HUES6 (cell line): ENCODE data around the gene TFIP11.

Experiments
- H3K27ac ChIP-seq: 2 replicates; pipeline ENCODE4 v1.7.0; 2013; ENCODE audit warnings: low read depth, mild to moderate bottlenecking, low read length, inconsistent platforms
- H3K27me3 ChIP-seq: 2 replicates; pipeline ENCODE4 v1.6.1; 2013; ENCODE audit warnings: low read length; ENCODE audit not compliant: control insufficient read depth, insufficient read depth
- H3K36me3 ChIP-seq: 2 replicates; pipeline ENCODE4 v1.6.1; 2013; ENCODE audit warnings: low read length; ENCODE audit not compliant: control insufficient read depth, insufficient read depth
- H3K4me1 ChIP-seq: 2 replicates; pipeline ENCODE4 v1.6.1; 2013; ENCODE audit warnings: low read length; ENCODE audit not compliant: control insufficient read depth, insufficient read depth
- H3K4me3 ChIP-seq: 2 replicates; pipeline ENCODE4 v1.5.1; 2013; ENCODE audit warnings: low read depth, low read length
- H3K9ac ChIP-seq: one replicate; pipeline ENCODE4 v1.6.1; 2013; ENCODE audit warnings: mild to moderate bottlenecking, low read length
- H3K9me3 ChIP-seq: 2 replicates; pipeline ENCODE4 v1.6.1; 2013; ENCODE audit warnings: low read depth, low read length; ENCODE audit not compliant: control insufficient read depth, insufficient read depth

TFIP11 gene

GRCh38 chr22:26550498-26551033, 38.3 kb upstream of the TFIP11 start:
- Histone ChIP-seq H3K9me3 (no peaks in the 10 kb centered on the region), H3K4me1 (peaks cover 59% of the 10 kb centered on the region), H3K4me3 (no peak overlapping the region), H3K9ac (no peak overlapping the region), H3K27me3 (no peaks in the 10 kb centered on the region), H3K27ac (no peak overlapping the region; the same call in 1 of the 2 replicates), H3K36me3 (peaks cover 18% of the 10 kb centered on the region)

GRCh38 chr22:26549902-26550497, 37.7 kb upstream of the TFIP11 start:
- Histone ChIP-seq H3K4me3 (no peak overlapping the region), H3K36me3 (peaks cover 23% of the 10 kb centered on the region), H3K27me3 (no peaks in the 10 kb centered on the region), H3K27ac (no peak overlapping the region), H3K9ac (no peak overlapping the region), H3K4me1 (peaks cover 54% of the 10 kb centered on the region), H3K9me3 (no peaks in the 10 kb centered on the region)

GRCh38 chr22:26548984-26549383, 36.7 kb upstream of the TFIP11 start:
- Histone ChIP-seq H3K4me1 (peaks cover 43% of the 10 kb centered on the region), H3K27me3 (no peaks in the 10 kb centered on the region), H3K9ac (no peak overlapping the region), H3K27ac (peak overlapping the region; percentile 51; the same call in 1 of the 2 replicates), H3K36me3 (peaks cover 32% of the 10 kb centered on the region), H3K9me3 (no peaks in the 10 kb centered on the region), H3K4me3 (no peak overlapping the region)

- Histone ChIP-seq H3K4me3 (no peak overlapping the region), H3K27me3 (no peaks in the 10 kb centered on the region), H3K4me1 (peaks cover 37% of the 10 kb centered on the region), H3K36me3 (peaks cover 39% of the 10 kb centered on the region), H3K27ac (no peak overlapping the region), H3K9ac (no peak overlapping the region), H3K9me3 (no peaks in the 10 kb centered on the region)
Observed at GRCh38 chr22:26548303-26548702, 36.0 kb upstream of the TFIP11 start.

GRCh38 chr22:26547837-26548236, 35.6 kb upstream of the TFIP11 start:
- Histone ChIP-seq H3K9ac (no peak overlapping the region), H3K4me3 (no peak overlapping the region), H3K9me3 (no peaks in the 10 kb centered on the region), H3K36me3 (peaks cover 44% of the 10 kb centered on the region), H3K27me3 (no peaks in the 10 kb centered on the region), H3K27ac (no peak overlapping the region), H3K4me1 (peaks cover 32% of the 10 kb centered on the region)

GRCh38 chr22:26547426-26547825, 35.2 kb upstream of the TFIP11 start:
- Histone ChIP-seq H3K4me1 (peaks cover 30% of the 10 kb centered on the region), H3K36me3 (peaks cover 48% of the 10 kb centered on the region), H3K9me3 (no peaks in the 10 kb centered on the region), H3K4me3 (no peak overlapping the region), H3K27ac (no peak overlapping the region), H3K9ac (no peak overlapping the region), H3K27me3 (no peaks in the 10 kb centered on the region)

GRCh38 chr22:26546282-26546681, 34.0 kb upstream of the TFIP11 start:
- Histone ChIP-seq H3K9ac (no peak overlapping the region), H3K4me3 (no peak overlapping the region), H3K27ac (no peak overlapping the region), H3K9me3 (no peaks in the 10 kb centered on the region), H3K36me3 (peaks cover 57% of the 10 kb centered on the region), H3K4me1 (peaks cover 23% of the 10 kb centered on the region), H3K27me3 (no peaks in the 10 kb centered on the region)

- Histone ChIP-seq H3K4me1 (peaks cover 18% of the 10 kb centered on the region), H3K4me3 (no peak overlapping the region), H3K9me3 (no peaks in the 10 kb centered on the region), H3K27ac (no peak overlapping the region), H3K27me3 (no peaks in the 10 kb centered on the region), H3K9ac (no peak overlapping the region), H3K36me3 (peaks cover 62% of the 10 kb centered on the region)
Observed at GRCh38 chr22:26545827-26546226, 33.6 kb upstream of the TFIP11 start.

- Histone ChIP-seq H3K4me1 (peaks cover 14% of the 10 kb centered on the region), H3K27me3 (no peaks in the 10 kb centered on the region), H3K27ac (no peak overlapping the region), H3K9ac (no peak overlapping the region), H3K36me3 (peaks cover 66% of the 10 kb centered on the region), H3K4me3 (no peak overlapping the region), H3K9me3 (no peaks in the 10 kb centered on the region)
Observed at GRCh38 chr22:26545385-26545784, 33.1 kb upstream of the TFIP11 start.

- Histone ChIP-seq H3K4me1 (peaks cover 9% of the 10 kb centered on the region), H3K4me3 (no peak overlapping the region), H3K27ac (no peak overlapping the region), H3K36me3 (peaks cover 75% of the 10 kb centered on the region), H3K27me3 (no peaks in the 10 kb centered on the region), H3K9ac (no peak overlapping the region), H3K9me3 (no peaks in the 10 kb centered on the region)
Observed at GRCh38 chr22:26544489-26544888, 32.2 kb upstream of the TFIP11 start.

GRCh38 chr22:26542831-26543230, 30.6 kb upstream of the TFIP11 start:
- Histone ChIP-seq H3K27me3 (no peaks in the 10 kb centered on the region), H3K27ac (no peak overlapping the region), H3K9ac (no peak overlapping the region)

More at GRCh38 chr22:26542831-26543230, 30.6 kb upstream of the TFIP11 start:
- no peaks in the 10 kb centered on the region for H3K9me3 ChIP-seq
- no peaks in the 10 kb centered on the region; the same call in 1 of the 2 replicates for H3K4me1 ChIP-seq
- no peak overlapping the region for H3K4me3 ChIP-seq
- H3K36me3 ChIP-seq: peaks cover 88% of the 10 kb centered on the region
